Glutamatergic neuron (in vitro differentiated cells): ENCODE measurements around the gene FOXL3. TPM values are rescaled to one million over a fixed set of nuclear protein-coding genes. Genes with fewer than 3 reads are reported as not detected.

Source experiments
- DNase-seq: peaks from one replicate; pipeline ENCODE4 v3.0.0; 2022
- H3K27ac Mint-ChIP-seq: one replicate; pipeline ENCODE4 v1.8.0; 2020; ENCODE audit warnings: mild to moderate bottlenecking, mixed read lengths, inconsistent platforms; ENCODE audit not compliant: unreplicated experiment
- H3K27me3 Mint-ChIP-seq: one replicate; pipeline ENCODE4 v1.8.0; 2020; ENCODE audit warnings: mild to moderate bottlenecking, moderate library complexity, mixed read lengths, inconsistent platforms; ENCODE audit not compliant: unreplicated experiment
- H3K36me3 Mint-ChIP-seq: one replicate; pipeline ENCODE4 v1.8.0; 2020; ENCODE audit warnings: mild to moderate bottlenecking, mixed read lengths, inconsistent platforms; ENCODE audit not compliant: unreplicated experiment
- H3K4me1 Mint-ChIP-seq: one replicate; pipeline ENCODE4 v1.8.0; 2020; ENCODE audit warnings: mild to moderate bottlenecking, low read depth, mixed read lengths, inconsistent platforms; ENCODE audit not compliant: unreplicated experiment
- H3K4me3 Mint-ChIP-seq: one replicate; pipeline ENCODE4 v1.8.0; 2020; ENCODE audit warnings: mild to moderate bottlenecking, mixed read lengths, inconsistent platforms; ENCODE audit not compliant: unreplicated experiment
- H3K9me3 Mint-ChIP-seq: one replicate; pipeline ENCODE4 v1.8.0; 2020; ENCODE audit warnings: mild to moderate bottlenecking, moderate library complexity, mixed read lengths, inconsistent platforms; ENCODE audit not compliant: unreplicated experiment
- total RNA-seq: library from RNA; stranded (reverse); fragmentation: NEBNext Ultra II Directional; extraction: Animal tissue kit (Norgen Biotek cat#: 25700); gene quantifications from one replicate; pipeline ENCODE4 v1.2.1, GENCODE V29; 2021; ENCODE audit not compliant: unreplicated experiment
- TF ChIP-seq, protein P1 (sequence below): fragments of 200-600 bp; sonication (generic); IDR thresholded peaks from one replicate; pipeline ENCODE4 v1.5.0; 2021; ENCODE audit not compliant: partially characterized antibody, unreplicated experiment

The FOXL3 gene
- total RNA-seq, 1 donor from 2014 or later = not detected

DNA sequence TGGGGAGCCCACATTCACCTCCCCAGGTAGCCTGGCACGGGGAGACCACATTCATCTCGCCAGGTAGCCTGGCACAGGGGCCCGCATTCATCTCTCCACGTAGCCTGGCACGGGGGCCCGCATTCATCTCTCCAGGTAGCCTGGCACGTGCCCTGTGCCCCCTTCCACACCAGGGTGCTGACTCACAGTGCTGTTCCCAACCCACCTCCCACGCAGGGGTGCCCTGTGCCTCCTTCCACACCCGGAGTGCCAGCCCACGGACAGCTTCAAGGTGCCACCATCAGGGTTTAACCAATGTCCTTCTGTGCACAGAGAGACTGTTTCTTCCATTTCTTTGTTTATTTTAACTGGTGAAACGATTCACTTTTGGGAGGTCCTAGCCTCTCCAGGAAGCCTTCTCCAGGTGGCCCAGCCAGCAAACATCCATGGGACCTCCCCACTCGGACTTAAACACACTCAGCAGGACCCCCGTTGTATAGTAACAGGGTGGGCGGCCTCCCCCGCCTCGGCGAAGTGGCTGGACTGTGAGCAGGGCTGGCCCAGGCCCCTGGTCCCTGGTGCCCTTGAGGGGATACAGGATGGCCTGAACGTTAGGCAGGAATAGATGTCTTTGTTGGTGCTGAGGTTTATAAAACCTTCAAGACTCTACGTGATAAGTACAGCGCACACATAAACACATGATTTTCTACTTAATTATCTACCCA lies 41.1 kb upstream of the FOXL3 start:
- H3K27ac Mint-ChIP-seq = no peak overlapping the region
- TF ChIP-seq, protein P1, sequence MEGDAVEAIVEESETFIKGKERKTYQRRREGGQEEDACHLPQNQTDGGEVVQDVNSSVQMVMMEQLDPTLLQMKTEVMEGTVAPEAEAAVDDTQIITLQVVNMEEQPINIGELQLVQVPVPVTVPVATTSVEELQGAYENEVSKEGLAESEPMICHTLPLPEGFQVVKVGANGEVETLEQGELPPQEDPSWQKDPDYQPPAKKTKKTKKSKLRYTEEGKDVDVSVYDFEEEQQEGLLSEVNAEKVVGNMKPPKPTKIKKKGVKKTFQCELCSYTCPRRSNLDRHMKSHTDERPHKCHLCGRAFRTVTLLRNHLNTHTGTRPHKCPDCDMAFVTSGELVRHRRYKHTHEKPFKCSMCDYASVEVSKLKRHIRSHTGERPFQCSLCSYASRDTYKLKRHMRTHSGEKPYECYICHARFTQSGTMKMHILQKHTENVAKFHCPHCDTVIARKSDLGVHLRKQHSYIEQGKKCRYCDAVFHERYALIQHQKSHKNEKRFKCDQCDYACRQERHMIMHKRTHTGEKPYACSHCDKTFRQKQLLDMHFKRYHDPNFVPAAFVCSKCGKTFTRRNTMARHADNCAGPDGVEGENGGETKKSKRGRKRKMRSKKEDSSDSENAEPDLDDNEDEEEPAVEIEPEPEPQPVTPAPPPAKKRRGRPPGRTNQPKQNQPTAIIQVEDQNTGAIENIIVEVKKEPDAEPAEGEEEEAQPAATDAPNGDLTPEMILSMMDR = no peak
- no peak overlapping the region for H3K4me3 Mint-ChIP-seq
- no peak for DNase-seq
- peaks cover 15% of the 10 kb centered on the region for H3K36me3 Mint-ChIP-seq
- peaks cover 5% of the 10 kb centered on the region for H3K27me3 Mint-ChIP-seq
- H3K9me3 Mint-ChIP-seq = peaks cover 16% of the 10 kb centered on the region
- H3K4me1 Mint-ChIP-seq = peaks cover 8% of the 10 kb centered on the region

DNA sequence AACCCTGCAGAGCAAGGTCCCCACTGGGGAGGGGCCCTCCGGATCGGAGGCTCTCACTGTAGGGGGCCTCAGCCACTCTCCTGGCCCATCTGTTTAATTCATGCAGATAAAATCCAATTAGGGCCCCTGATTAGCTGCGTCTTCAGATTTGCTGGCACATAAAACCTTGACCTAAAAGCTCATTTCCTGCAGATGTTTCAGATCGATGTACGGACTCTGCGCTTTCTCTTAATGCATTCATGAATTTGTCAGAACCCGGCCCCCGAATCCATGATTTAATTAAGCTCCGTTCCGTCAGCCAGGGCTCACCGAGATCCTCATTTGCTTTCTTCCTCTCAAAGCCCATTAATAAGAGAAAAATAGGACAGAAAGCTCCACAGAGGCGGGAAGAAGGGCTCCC lies 40.0 kb upstream of the FOXL3 start:
- H3K27ac Mint-ChIP-seq = no peak overlapping the region
- peaks cover 7% of the 10 kb centered on the region for H3K27me3 Mint-ChIP-seq
- peaks cover 18% of the 10 kb centered on the region for H3K9me3 Mint-ChIP-seq
- peaks cover 17% of the 10 kb centered on the region for H3K36me3 Mint-ChIP-seq
- H3K4me1 Mint-ChIP-seq = peaks cover 8% of the 10 kb centered on the region
- no peak for DNase-seq
- TF ChIP-seq, protein P1 = no peak
- H3K4me3 Mint-ChIP-seq = no peak overlapping the region

- Mint-ChIP-seq H3K27me3 (peaks cover 10% of the 10 kb centered on the region), H3K4me3 (no peak overlapping the region), H3K9me3 (peaks cover 22% of the 10 kb centered on the region), H3K27ac (peak overlapping the region; percentile 17), H3K36me3 (peaks cover 22% of the 10 kb centered on the region), H3K4me1 (peaks cover 8% of the 10 kb centered on the region)
- no peak for DNase-seq
- TF ChIP-seq, protein P1 = no peak
These were observed 39.4 kb upstream of the FOXL3 start for GRCh38 chr7:250523-250922.

DNA sequence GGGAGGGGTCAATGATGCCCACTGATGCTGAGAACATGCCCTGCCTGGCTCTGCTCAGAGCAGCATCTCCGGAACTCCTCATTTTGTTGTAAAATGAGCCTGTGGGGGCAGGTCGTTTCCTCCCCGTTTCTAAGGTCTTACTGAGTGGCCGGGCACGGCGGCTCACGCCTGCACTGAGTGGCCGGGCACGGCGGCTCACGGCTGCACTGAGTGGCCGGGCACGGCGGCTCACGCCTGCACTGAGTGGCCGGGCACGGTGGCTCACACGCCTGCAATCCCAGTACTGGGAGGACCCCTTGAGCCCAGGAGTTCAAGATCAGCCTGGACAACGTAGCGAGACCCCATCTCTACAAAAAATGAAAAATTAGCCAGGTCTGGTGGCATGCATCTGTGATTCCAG lies 39.0 kb upstream of the FOXL3 start:
- Mint-ChIP-seq H3K27me3 (peaks cover 10% of the 10 kb centered on the region), H3K36me3 (peaks cover 26% of the 10 kb centered on the region), H3K27ac (peak overlapping the region; percentile 17)

More for the DNA sequence above, 39.0 kb upstream of the FOXL3 start:
- peaks cover 22% of the 10 kb centered on the region for H3K9me3 Mint-ChIP-seq
- TF ChIP-seq, protein P1 = no peak
- H3K4me1 Mint-ChIP-seq = peaks cover 8% of the 10 kb centered on the region
- H3K4me3 Mint-ChIP-seq = no peak overlapping the region
- DNase-seq = no peak
